Islet of Langerhans (tissue), 1 donor: Measurements from ENCODE around the gene IL20RB.
"Not testable (repeated sequence)": the region's sequence is repeated elsewhere in the genome, so short reads cannot be mapped to it uniquely, and the experiment has no call there.

ENCODE experiments used
- FAIRE-seq: peaks from one replicate; lab custom pipeline; 2011; peaks lifted over from hg19 to GRCh38; lab: Jason Lieb, UNC

The IL20RB gene

GRCh38 chr3:136946978-136947377 is 10.8 kb upstream of the IL20RB start:
- no peak for FAIRE-seq

DNA sequence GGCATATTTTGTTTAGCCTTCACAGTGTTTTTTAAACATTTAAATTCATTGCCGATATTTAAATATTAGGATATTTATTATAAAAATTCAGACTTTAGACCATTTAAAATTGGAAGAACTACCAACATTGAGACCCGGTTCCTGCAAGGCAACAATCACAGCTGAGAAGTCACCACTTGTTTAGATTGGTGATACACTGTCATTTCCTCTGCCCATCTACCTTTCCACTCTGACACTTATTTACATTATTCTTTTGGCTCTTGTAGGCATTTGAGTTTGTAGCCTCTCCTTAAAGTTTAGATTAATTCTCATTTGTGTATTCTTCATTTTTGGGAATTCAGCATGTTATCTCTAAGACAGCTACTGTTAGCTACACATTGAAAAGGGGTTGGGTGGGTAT is 10.3 kb upstream of the IL20RB start:
- FAIRE-seq: no peak

DNA sequence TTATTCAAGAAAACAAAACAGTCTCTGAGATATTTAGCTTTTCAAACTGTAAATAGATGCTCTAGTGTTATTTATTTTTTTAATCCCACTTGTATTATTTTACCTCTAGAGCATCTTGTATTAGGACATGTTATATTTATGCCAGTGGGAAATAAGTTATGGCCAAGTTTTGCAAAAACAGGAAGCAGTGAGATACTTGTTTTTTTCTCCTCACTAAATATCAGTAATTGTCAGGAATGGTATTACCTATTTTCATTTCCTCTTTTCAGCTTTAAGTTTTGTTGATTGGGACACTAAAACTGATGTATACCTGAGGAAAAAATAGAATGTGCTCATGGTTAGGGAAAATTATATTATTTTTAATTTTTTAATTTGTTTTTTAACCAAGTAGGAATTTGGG is 8.6 kb upstream of the IL20RB start:
- FAIRE-seq: peak; percentile 43

DNA sequence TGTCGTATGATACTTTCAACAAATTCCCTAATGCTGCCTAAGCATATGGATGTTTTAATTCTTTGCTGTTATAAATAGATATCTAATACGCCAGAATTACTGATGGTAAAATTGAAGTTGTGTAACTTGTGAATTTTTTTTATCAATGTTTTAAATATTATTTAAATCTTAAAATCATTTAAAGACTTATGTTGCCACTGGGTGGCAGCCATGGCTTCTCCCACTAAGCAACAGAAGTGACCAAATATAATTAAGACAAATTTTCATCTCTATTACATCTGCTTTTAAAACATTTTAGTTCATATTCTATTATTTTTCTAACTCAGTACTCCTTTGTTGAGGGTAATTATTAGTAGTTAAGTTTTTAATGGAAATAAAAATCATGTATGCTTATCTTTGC is 8.1 kb upstream of the IL20RB start:
- FAIRE-seq: peak; percentile 69

DNA sequence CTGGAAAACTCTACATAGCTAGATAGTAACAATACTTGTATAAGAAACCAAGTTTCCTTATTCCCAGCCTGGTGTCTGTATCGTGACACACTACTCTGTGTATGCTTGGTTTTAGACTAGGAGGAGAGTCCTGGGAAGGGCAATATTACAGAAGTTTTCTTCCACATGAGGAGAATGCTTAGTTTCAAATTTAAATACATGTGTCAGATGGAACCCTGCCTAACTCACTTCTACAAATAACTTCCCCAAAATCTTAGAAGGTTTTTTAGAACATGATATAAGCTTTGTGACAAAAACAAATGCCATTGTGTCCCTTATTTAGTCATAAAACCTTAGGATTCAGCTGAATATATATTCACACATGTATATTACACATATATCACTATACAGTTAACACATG is 7.2 kb upstream of the IL20RB start:
- no peak for FAIRE-seq

DNA sequence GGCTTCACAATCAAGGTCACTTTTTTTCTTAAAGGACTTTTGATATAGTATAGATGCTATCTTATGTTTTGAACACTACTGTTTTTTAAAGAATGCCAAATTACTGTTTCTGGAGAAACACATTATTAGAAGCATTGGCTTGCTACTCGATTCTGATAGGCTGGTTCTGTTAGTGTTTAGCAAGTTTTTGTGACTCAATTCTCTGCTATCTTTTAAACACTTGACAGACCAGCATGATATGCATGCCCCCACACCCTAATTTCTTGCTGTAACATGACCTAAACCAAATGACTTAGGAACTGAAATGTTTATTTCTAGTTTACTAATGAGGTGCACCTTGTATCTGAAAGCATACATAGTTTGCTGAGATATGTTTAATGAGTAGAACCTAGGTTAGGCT is 5.5 kb upstream of the IL20RB start:
- no peak for FAIRE-seq

DNA sequence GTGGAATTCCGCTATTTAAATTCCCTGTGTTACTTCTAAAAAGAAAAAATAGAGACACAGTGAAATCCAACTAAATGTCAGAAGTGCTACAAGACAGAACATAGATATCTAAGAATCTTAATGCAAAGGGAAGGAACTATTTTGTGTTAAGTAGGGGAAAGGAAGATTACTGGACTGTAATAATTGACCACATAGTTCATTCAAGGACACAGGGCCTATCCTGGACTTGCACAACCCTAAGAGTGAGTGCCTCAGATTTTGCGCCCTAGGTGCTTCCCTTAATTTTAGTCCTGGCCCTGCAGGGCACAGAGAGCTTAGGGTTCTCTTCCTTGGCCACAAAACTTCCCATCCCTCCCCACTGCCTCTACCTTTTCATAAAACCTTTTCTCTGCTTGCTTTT is 3.5 kb upstream of the IL20RB start:
- FAIRE-seq: no peak

- no peak for FAIRE-seq
These were observed 2.6 kb upstream of the IL20RB start for GRCh38 chr3:136954980-136955780.

- FAIRE-seq: no peak
These were observed 2.0 kb upstream of the IL20RB start for GRCh38 chr3:136955813-136956212.

GRCh38 chr3:136956971-136957370 is 812 bp upstream of the IL20RB start:
- FAIRE-seq: no peak

GRCh38 chr3:136958939-136959338 is 1.2 kb downstream of the IL20RB start:
- FAIRE-seq: no peak

DNA sequence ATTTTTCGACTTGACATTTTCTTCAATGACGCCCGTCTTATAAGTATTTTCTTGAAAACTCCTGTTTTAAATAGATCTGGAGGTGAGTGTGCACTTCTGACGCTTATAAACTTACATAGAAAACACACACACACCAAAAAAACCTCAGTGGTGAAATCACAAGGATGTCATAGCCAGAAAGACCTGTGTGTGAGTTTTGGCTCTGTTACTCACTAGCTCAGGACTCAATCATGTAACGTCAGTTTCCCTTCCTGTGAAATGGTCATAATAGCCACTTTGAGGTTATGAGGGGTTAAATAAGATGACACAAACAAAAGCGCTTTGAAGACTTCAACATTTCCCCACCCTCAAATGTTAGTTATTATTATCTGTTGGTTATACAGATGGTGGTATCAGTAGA is 1.8 kb downstream of the IL20RB start:
- FAIRE-seq: no peak

DNA sequence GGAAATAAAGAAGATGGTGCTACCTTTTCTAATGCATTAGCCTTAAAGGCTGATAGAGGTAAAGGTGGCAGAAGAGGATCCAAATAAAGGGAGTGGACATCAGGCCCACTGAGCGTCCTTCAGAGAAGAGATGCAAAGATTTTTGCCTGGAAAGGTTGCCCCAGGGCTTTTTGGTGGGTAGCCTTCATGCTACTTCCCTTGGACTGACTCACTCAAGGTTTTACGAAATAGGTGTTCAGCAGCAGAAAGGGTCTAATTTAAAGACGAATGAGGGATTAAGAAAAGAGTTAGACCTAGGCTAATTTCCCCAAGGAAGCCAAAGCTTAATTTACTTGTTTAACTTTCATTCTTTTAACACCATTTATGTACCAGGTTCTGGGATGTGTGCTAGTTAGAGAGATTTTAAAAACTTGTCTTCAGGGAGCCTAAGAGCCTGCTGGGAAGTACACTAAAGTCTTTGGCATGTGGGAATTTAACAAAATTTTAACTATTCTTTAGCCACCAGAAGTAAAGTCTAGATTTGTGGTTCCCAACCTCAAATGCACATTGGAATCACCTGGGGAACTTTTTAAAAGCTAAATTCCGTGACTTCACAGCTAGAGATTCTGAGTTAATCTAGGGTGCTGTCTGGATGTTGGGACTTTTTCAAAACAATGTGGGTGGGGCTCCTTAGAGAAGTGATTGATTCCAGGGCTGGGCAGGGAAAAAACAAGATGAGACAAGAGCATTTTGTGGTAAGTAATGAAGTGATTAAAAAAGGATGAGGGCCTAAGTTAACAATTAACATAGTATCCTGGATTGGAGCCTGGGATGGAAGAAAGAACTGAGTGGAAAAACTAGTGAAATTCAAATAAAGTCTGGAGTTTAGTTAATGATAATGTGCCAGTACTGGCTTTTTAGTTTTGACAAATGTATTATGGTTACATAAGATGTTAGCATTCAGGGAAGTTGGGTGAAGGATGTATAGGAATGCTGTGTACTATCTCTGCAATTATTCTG is 3.4 kb downstream of the IL20RB start:
- FAIRE-seq: no peak

- no peak for FAIRE-seq
These were observed 5.1 kb downstream of the IL20RB start for GRCh38 chr3:136962927-136963326.

GRCh38 chr3:136969539-136969938 is 11.8 kb downstream of the IL20RB start:
- not testable (repeated sequence) for FAIRE-seq

DNA sequence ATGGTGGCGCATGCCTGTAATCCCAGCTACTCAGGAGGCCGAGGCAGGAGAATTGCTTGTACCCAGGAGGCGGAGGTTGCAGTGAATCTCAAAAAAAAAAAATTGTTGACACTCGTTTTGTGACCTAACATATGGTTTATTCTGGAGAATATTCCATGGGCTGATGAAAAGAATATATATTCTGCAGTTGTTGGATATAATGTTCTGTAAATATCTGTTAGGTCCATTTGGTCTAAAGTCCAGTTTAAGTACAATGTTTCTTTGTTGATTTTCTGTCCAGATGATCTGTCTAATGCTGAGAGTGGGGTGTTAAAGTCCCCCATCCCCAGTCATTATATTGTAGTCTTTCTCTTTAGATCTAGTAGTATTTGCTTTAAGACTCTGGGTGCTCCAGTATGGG is 15.6 kb downstream of the IL20RB start:
- FAIRE-seq: no peak

DNA sequence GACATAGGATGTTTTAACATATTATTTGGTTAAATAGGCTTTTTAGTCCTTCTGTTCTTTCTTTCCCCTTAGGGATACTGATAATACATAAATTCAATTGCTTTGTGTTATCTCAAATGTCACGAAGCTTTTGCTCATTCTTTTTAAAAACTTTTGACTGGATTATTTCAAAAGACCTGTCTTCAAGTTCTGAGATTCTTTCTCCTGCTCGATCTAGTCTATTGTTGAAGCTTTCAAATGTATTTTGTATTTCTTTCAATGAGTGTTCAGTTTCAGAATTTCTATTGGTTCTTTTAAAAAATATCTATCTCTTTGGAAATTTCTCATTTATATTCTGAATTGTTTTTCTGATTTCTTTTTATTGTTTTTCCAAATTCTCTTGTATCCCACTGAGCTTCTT is 16.9 kb downstream of the IL20RB start:
- no peak for FAIRE-seq

GRCh38 chr3:136979204-136979603 is 21.4 kb downstream of the IL20RB start:
- no peak for FAIRE-seq

DNA sequence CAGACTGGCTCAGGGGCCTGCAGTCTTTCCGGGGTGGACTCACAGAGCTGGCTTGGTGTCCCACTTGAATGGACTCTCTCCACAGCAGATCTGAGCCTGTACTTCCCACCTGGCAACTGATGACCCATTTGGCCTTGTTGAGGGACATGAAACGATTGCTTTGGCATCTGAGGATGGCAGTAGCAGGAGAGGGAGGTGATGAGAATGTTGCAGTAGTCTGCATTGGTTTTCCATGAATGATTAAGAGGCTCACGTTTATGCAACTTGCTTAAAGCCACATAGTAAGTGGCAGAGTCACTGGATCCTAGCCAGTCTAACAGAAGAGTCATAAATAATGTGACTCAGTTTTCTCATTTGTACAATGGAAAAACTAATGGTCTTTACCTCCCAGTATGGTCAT is 21.9 kb downstream of the IL20RB start:
- no peak for FAIRE-seq

GRCh38 chr3:136982033-136982432 is 24.2 kb downstream of the IL20RB start:
- FAIRE-seq: no peak

GRCh38 chr3:136982520-136983138 is 24.8 kb downstream of the IL20RB start:
- no peak for FAIRE-seq

GRCh38 chr3:136984837-136985236 is 27.1 kb downstream of the IL20RB start:
- no peak for FAIRE-seq
